Measurements from ENCODE around the gene ELAVL4.

DNA sequence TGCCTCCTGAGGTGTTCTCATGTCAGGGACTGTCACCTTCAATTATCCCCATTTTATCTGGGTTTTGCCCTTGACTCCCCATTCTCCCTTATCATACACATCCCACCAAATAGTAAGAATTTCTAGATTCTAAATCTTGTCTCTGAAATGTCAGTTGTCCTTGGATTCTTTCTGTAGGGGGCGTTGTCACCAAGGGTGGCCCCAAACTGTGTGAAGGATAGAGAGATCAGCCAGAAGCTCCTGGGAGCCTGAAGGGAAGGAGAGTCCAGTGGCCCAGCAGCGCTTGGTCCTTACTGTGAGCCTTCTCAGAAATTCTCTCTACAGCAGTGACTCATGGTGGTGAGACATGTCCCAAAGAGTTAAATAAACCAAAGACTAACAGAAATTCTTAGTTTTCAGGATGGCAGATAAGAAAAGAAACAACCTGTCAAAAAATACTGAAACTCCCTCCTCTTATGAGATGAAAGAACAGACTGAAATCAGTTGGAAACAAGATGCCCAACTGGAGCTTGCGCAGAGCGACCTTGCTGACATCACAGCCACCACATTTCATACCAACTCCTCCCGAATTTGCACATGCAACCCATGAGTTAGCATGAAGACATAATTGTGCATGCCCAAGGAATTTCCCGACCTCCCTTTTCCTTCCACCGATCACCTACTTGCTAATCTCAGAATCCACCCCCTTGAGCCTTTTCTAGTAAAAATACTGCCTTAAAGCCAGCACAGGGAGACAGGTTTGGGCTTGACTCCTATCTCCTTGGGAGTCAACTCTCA, 109.8 kb downstream of the ELAVL4 start:
- TF ChIP-seq CTCF (IDR thresholded peaks at IDR 0.05; ENCODE audit: insufficient read depth, low read depth, low read length) = no peak
- TF ChIP-seq EZH2 (IDR thresholded peaks at IDR 0.05; ENCODE audit: insufficient read depth, low read length) = no peak
